Activated naive CD4-positive, alpha-beta T cell treated with anti-CD3 and anti-CD28 coated beads for 36 hours (primary cell): ENCODE measurements around the gene HPSE2. TPM values are rescaled to one million over a fixed set of nuclear protein-coding genes. Genes with fewer than 3 reads are reported as not detected.
"Not testable (repeated sequence)": the region's sequence is repeated elsewhere in the genome, so short reads cannot be mapped to it uniquely, and the experiment has no call there.

Source experiments
- CTCF ChIA-PET: fragments of 350-600 bp; sonication (Branson Sonifier 250); formaldehyde crosslinking; loops from one replicate; lab custom pipeline; 2021; ENCODE audit warnings: antibody characterized with exemption; lab: Charles Lee
- DNase-seq: peaks from one replicate; pipeline ENCODE4 v3.0.0-alpha.2; 2020
- H3K27ac Mint-ChIP-seq: one replicate; pipeline ENCODE4 v1.8.0; 2021; ENCODE audit warnings: mild to moderate bottlenecking, mixed read lengths
- H3K27me3 Mint-ChIP-seq: one replicate; pipeline ENCODE4 v1.8.0; 2021; ENCODE audit warnings: low read depth, mixed read lengths
- H3K36me3 Mint-ChIP-seq: one replicate; pipeline ENCODE4 v1.8.0; 2021; ENCODE audit warnings: low read depth, mixed read lengths
- H3K4me1 Mint-ChIP-seq: one replicate; pipeline ENCODE4 v1.8.0; 2021; ENCODE audit warnings: low read depth, mixed read lengths
- H3K4me3 Mint-ChIP-seq: one replicate; pipeline ENCODE4 v1.8.0; 2021; ENCODE audit warnings: mild to moderate bottlenecking, moderate library complexity, mixed read lengths
- H3K9me3 Mint-ChIP-seq: one replicate; pipeline ENCODE4 v1.8.0; 2021; ENCODE audit warnings: mixed read lengths
- intact Hi-C: fragments of 100-400 bp; cut with micrococcal nuclease; formaldehyde crosslinking; loops from one replicate; pipeline ENCODE4 v1.15.1; 2023
- total RNA-seq, 2 experiments: library from RNA; stranded (reverse); gene quantifications; one replicate each; pipeline ENCODE4 v1.2.3, GENCODE V29; 2021

The HPSE2 gene
- total RNA-seq, 2 experiments from 2014 or later: not detected

DNA sequence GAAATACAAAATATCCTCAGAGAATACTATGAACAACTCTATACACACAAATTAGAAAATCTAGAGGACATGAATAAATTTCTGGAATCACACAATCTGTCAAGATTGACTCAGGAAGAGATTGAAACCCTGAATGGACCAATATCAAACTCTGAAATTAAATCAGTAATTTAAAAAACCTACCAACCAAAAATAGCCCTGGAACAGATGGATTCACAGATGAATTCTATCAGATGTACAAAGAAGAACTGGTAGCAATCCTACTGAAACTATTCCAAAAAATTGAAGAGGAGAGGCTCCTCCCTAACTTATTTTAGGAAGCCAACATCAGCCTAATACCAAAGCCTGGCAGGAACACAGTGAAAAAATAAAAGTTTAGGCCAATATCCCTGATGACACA lies 190.0 kb downstream of the HPSE2 start:
- H3K9me3 Mint-ChIP-seq: peaks cover 21% of the 10 kb centered on the region
- H3K4me3 Mint-ChIP-seq: no peak overlapping the region
- no peaks in the 10 kb centered on the region for H3K4me1 Mint-ChIP-seq
- DNase-seq: no peak
- CTCF ChIA-PET: interaction anchor here (0.7 kb wide), 1 partner anchor 150 kb away, joined by 3 read pairs; no protein-coding TSS in a partner anchor
- no peaks in the 10 kb centered on the region for H3K27me3 Mint-ChIP-seq
- intact Hi-C loops: loop anchor here (10.0 kb wide), 1 partner anchor 301 kb away; no protein-coding TSS in a partner anchor
- no peaks in the 10 kb centered on the region for H3K36me3 Mint-ChIP-seq
- no peak overlapping the region for H3K27ac Mint-ChIP-seq

DNA sequence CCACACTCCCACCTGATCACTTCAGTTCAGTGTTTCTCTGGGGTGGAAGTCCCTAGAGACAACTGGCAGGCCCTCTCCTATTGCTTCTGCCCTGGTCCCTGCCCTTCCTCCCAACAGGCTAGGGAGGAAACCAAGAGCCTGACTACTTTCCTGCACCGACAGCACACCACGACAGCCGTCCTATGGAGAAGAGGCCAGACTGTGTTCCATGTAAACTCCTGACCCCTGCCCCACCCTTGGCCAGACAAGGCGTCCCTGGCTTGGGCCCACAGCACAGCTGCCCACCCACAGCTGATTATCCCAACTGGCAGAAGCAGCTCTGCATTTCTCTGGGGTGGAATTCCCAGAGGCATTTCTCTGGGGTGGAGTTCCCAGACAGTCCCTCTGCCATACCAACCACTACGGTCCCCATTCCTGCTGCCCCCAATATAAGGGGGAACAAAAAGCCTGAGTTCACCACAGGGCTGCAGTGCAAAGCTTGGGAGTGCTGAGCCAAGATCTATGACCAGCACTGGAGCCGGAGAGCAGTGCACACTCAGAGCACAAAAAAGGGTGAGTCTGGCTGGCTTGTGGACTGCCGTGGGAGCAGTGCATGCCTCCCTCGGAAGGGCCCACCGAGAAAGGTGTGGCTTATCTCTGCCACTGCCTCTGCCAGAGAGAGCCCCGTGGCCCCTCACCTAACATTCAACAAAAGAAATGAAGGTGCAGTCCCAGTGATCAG lies 193.4 kb downstream of the HPSE2 start:
- no peak for DNase-seq
- CTCF ChIA-PET: interaction anchor here (1.2 kb wide), 1 partner anchor 58 kb away, joined by 3 read pairs; no protein-coding TSS in a partner anchor
- Mint-ChIP-seq H3K27me3 (no peaks in the 10 kb centered on the region), H3K4me1 (no peaks in the 10 kb centered on the region), H3K27ac (no peak overlapping the region), H3K36me3 (no peaks in the 10 kb centered on the region), H3K9me3 (peaks cover 19% of the 10 kb centered on the region), H3K4me3 (no peak overlapping the region)
- intact Hi-C loops: loop anchor here (1.0 to 10.0 kb wide), 2 partner anchors 297 to 575 kb away; no protein-coding TSS in a partner anchor

DNA sequence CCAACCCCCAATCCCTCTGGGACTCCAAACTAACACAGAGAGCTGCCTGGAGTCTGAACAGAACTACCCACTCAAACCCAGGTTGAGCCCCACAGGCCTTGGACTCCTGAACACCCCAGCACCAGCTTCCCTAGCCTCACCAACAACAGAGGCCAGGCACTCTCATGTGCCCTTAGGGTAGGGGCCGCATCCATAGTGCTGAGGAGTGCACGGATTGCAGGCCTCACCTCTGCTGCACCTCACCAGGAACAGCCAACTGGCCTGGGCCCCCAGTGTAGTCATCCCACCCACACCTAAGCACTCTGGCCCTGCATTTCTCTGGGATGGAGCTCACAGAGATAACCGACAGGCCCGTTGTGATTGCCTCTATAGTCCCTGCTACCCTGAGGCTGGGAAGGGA lies 194.2 kb downstream of the HPSE2 start:
- intact Hi-C loops: loop anchor here (10.0 kb wide), 1 partner anchor 297 kb away; no protein-coding TSS in a partner anchor
- no peak overlapping the region for H3K27ac Mint-ChIP-seq
- H3K9me3 Mint-ChIP-seq: peaks cover 17% of the 10 kb centered on the region
- no peaks in the 10 kb centered on the region for H3K36me3 Mint-ChIP-seq
- H3K4me1 Mint-ChIP-seq: no peaks in the 10 kb centered on the region
- no peak overlapping the region for H3K4me3 Mint-ChIP-seq
- no peak for DNase-seq
- H3K27me3 Mint-ChIP-seq: no peaks in the 10 kb centered on the region
- CTCF ChIA-PET: interaction anchor here (0.6 kb wide), 1 partner anchor 206 kb away, joined by 4 read pairs; no protein-coding TSS in a partner anchor

GRCh38 chr10:99013885-99014284 lies 221.8 kb downstream of the HPSE2 start:
- Mint-ChIP-seq H3K4me1 (no peaks in the 10 kb centered on the region), H3K9me3 (no peaks in the 10 kb centered on the region), H3K27me3 (no peaks in the 10 kb centered on the region), H3K27ac (no peak overlapping the region), H3K36me3 (no peaks in the 10 kb centered on the region), H3K4me3 (no peak overlapping the region)
- intact Hi-C loops: no loop called here
- CTCF ChIA-PET: no interaction called here
- no peak for DNase-seq

DNA sequence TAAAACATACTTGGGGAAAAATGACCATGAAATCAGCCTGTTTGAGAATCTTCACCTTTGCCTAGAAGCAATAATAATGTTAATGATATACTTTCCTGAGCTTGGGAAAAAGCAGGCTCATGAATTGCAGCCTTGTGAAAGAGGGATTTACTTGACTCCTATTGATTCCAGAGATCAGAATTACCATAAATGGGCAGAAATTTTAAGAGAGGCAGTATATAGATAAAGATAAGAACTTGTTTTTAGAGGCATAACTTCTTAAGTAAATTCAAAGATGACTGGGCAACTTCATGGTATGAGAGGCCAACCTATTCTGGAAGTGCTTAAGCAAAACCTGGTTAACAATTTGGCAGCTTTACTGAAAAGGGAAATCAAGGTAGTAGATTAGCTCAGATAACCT lies 225.4 kb downstream of the HPSE2 start:
- peaks cover 8% of the 10 kb centered on the region for H3K9me3 Mint-ChIP-seq
- H3K27ac Mint-ChIP-seq: no peak overlapping the region
- no peak for DNase-seq
- intact Hi-C loops: no loop called here
- no peak overlapping the region for H3K4me3 Mint-ChIP-seq
- H3K36me3 Mint-ChIP-seq: no peaks in the 10 kb centered on the region
- CTCF ChIA-PET: no interaction called here
- H3K27me3 Mint-ChIP-seq: no peaks in the 10 kb centered on the region
- H3K4me1 Mint-ChIP-seq: no peaks in the 10 kb centered on the region

DNA sequence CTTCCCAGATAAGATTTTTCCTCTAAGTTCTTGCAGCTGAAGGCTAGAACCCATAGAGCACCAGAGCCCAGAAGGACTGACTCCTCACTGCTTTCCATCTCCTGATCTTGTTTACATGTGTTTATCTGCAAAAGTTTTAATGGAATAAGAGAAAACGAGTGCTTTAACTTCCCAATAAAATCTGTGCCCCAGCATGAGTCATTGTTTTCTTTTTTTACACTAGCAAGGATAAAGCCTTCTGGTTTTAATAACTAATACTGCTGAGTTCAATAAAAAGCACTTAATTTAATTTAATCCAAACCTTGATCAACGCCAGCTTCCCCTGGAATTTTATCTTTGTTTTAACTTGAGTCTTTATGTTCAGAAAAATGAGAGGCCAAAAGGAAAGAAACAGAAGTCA lies 227.6 kb downstream of the HPSE2 start:
- Mint-ChIP-seq H3K9me3 (peaks cover 18% of the 10 kb centered on the region), H3K36me3 (no peaks in the 10 kb centered on the region), H3K4me3 (no peak overlapping the region), H3K4me1 (no peaks in the 10 kb centered on the region), H3K27me3 (no peaks in the 10 kb centered on the region), H3K27ac (no peak overlapping the region)
- intact Hi-C loops: no loop called here
- CTCF ChIA-PET: no interaction called here
- DNase-seq: no peak

DNA sequence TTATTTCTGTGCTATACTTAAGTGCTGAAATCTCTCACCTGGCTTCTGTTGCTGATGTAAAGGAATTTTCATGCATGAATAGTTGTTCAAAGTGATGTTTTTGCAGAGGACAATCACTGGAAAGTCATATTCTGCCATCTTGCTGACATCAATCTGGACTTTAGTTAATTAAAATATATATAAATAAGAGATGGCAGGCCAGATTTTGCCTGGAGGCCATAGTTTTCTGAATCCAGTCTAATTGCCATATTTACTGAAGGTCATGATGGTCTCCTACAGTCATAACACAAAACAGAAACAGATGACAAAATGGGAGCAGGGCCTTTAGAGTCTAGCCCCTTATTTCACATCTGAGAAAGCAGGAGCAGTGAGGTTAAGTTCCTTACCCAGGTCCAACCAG lies 228.2 kb downstream of the HPSE2 start:
- Mint-ChIP-seq H3K27ac (no peak overlapping the region), H3K27me3 (no peaks in the 10 kb centered on the region), H3K4me3 (no peak overlapping the region)

DNA sequence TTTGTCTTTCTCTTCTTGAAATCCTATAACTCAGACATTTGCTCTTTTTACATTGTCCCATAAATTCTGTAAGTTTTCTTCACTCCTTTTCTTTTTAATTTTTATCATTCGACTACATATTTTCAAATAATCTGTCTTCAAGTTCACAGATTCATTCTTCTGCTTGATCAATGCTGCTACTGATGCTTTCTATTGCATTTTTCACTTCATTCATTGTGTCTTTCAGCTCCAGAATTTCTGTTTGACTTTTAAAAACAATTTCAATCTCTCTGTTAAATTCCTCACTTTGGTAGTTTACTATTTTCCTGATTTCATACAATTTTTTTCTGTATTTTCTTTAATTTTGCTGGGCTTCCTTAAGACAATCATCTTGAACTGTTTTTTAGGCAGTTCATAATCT lies 230.4 kb downstream of the HPSE2 start:
- H3K27ac Mint-ChIP-seq: no peak overlapping the region
- CTCF ChIA-PET: no interaction called here
- intact Hi-C loops: no loop called here
- DNase-seq: no peak
- no peaks in the 10 kb centered on the region for H3K27me3 Mint-ChIP-seq
- H3K36me3 Mint-ChIP-seq: no peaks in the 10 kb centered on the region
- peaks cover 21% of the 10 kb centered on the region for H3K9me3 Mint-ChIP-seq
- H3K4me3 Mint-ChIP-seq: no peak overlapping the region
- H3K4me1 Mint-ChIP-seq: no peaks in the 10 kb centered on the region

More for the DNA sequence above, 228.2 kb downstream of the HPSE2 start:
- intact Hi-C loops: no loop called here
- DNase-seq: no peak
- no peaks in the 10 kb centered on the region for H3K36me3 Mint-ChIP-seq
- H3K9me3 Mint-ChIP-seq: peaks cover 21% of the 10 kb centered on the region
- no peaks in the 10 kb centered on the region for H3K4me1 Mint-ChIP-seq
- CTCF ChIA-PET: no interaction called here

DNA sequence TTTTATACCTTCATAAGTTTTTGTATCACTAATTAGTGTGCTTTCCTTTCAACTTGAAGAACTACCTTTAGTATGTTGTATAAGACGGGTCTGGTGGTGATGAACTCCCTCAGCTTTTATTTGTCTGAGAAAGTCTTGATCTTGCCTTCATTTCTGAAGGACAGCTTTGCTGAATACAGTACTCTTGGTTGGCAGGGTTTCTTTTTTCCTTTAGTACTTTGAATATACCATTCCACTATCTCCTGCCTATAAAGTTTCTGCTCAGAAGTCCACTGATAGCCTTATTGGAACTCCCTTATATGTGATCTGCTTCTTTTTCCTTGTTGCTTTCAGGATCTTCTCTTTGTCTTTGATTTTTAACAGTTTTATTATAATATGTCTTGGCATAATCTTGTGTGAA lies 230.9 kb downstream of the HPSE2 start:
- H3K27ac Mint-ChIP-seq: no peak overlapping the region
- no peak for DNase-seq
- H3K4me3 Mint-ChIP-seq: no peak overlapping the region
- H3K9me3 Mint-ChIP-seq: peaks cover 21% of the 10 kb centered on the region
- intact Hi-C loops: no loop called here
- no peaks in the 10 kb centered on the region for H3K27me3 Mint-ChIP-seq
- H3K4me1 Mint-ChIP-seq: no peaks in the 10 kb centered on the region
- no peaks in the 10 kb centered on the region for H3K36me3 Mint-ChIP-seq
- CTCF ChIA-PET: no interaction called here

DNA sequence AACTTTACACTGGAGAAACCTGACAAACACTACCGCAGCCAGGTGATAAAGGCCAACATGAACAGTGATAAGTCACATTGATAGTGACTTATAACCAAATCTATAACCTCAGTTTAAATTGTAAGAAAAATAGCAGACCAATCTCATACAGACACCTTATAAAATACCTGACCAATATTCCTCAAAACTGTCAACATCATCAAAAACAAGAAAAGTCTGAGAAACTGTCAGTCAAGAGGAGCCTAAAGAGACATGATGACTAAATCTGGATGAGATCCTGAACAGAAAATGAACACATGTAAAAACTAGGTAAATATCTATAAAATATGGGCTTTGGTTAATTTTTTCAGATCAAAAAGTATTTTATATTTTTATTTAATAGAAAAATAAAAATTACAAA lies 233.3 kb downstream of the HPSE2 start:
- Mint-ChIP-seq H3K4me3 (no peak overlapping the region), H3K36me3 (no peaks in the 10 kb centered on the region), H3K27ac (no peak overlapping the region), H3K9me3 (peaks cover 21% of the 10 kb centered on the region), H3K4me1 (no peaks in the 10 kb centered on the region), H3K27me3 (no peaks in the 10 kb centered on the region)
- intact Hi-C loops: no loop called here
- no peak for DNase-seq
- CTCF ChIA-PET: no interaction called here

GRCh38 chr10:98997596-98997995 lies 238.1 kb downstream of the HPSE2 start:
- Mint-ChIP-seq H3K27ac (no peak overlapping the region), H3K27me3 (peaks cover 4% of the 10 kb centered on the region), H3K4me3 (no peak overlapping the region), H3K36me3 (no peaks in the 10 kb centered on the region), H3K4me1 (no peaks in the 10 kb centered on the region), H3K9me3 (no peaks in the 10 kb centered on the region)
- intact Hi-C loops: no loop called here
- CTCF ChIA-PET: no interaction called here
- DNase-seq: no peak

- H3K27ac Mint-ChIP-seq: no peak overlapping the region
- CTCF ChIA-PET: interaction anchor here (0.6 kb wide), 1 partner anchor 274 kb away, joined by 3 read pairs; no protein-coding TSS in a partner anchor
- no peaks in the 10 kb centered on the region for H3K36me3 Mint-ChIP-seq
- intact Hi-C loops: no loop called here
- no peaks in the 10 kb centered on the region for H3K4me1 Mint-ChIP-seq
- H3K9me3 Mint-ChIP-seq: no peaks in the 10 kb centered on the region
- H3K27me3 Mint-ChIP-seq: peaks cover 4% of the 10 kb centered on the region
- DNase-seq: no peak
- H3K4me3 Mint-ChIP-seq: no peak overlapping the region
These were observed 241.6 kb downstream of the HPSE2 start for GRCh38 chr10:98994030-98994429.

DNA sequence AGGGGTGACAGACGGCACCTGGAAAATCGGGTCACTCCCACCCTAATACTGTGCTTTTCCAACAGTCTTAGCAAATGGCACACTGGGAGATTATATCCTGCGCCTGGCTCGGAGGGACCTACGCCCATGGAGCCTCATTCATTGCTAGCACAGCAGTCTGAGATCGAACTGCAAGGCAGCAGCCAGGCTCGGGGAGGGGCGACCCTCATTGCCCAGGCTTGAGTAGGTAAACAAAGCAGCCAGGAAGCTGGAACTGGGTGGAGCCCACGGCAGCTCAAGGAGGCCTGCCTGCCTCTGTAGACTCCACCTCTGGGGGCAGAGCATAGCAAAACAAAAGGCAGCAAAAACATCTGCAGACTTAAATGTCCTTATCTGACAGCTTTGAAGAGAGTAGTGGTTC lies 251.9 kb downstream of the HPSE2 start:
- H3K4me1 Mint-ChIP-seq, intact Hi-C loops, DNase-seq, H3K36me3 Mint-ChIP-seq, H3K27ac Mint-ChIP-seq, CTCF ChIA-PET, H3K27me3 Mint-ChIP-seq, H3K9me3 Mint-ChIP-seq, H3K4me3 Mint-ChIP-seq: not testable (repeated sequence)
